Measurements from ENCODE around the gene TANK. TPM values are rescaled to one million over a fixed set of nuclear protein-coding genes. Genes with fewer than 3 reads are reported as not detected.

The TANK gene
- total and polyA plus RNA-seq, 4 donors, result 17.2 to 62.1 (median 42.3) TPM

DNA sequence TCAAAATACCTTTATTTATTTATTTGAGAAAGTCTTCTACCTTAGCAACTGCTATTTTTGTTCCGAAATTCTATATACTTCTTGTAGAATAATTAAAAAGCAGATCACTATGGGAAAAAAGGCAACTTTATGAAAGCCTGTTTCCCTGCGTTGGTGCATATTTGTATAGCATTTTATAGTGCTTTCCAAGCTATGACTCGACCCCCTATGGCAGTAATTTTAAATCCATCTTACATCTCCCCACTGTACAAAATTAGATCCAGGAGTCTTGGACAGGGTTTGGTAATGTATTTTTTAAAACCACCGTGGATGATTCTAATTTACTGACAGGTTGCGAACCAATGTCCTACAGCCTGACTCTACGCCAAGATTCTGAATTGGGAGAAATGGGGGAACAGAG is 10.1 kb downstream of the TANK start:
- Histone ChIP-seq H3K9ac (ENCODE audit: low read depth in 1 of 2, low read length in 2 of 2) (no peak overlapping the region), H3K27ac (ENCODE audit: low read depth in 1 of 2, low read length in 2 of 2) (peak overlapping the region in 1 of 2 donors; percentile 13)

DNA sequence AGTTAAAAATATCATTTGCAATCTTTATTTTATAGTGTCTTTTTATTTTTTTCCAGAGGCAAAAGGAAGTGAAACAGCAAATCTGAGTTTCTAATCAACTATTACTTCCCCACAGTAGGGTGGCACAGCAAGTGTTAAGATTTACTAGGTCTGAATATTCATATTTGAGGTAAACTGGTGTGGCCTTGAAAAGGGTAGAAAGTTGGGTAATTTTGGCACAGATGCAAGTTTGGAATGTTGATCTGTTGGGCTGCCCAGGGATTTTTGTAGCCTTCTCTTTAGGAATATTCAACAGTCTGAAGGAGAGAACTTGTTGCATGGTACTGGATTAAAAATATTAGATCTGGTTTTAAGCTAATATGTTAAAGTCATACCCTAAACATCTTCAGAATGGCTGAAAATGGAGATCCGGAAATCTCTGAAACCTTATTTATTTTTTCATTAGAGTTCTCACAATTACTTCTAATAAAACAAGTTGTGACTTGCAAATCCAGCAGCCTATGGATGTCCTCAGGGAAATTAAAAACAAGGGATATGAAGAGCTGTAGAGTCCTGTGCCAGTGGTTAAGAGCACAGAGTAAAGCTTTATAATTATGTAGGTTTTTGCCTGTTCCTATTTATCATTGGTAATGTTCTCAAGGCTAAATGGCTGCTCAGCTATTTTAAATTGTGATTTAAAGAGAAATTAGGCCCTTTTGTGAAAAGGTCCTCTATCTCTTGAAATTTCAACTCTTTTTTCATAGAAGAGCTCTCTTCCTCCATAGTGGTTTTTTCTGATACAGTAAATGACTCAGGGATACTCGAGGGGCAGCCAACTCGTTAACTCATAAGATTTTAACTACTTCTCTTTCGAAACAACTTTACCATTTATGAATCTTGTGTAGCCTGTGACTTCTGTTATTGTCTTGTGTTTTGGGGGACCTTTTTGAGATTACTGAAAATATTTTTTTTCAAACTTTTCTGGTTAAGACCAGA is 11.0 kb downstream of the TANK start:
- H3K9ac ChIP-seq (ENCODE audit: low read depth in 1 of 2, low read length in 2 of 2), result peak overlapping the region in 1 of 2 donors; percentile 36
- H3K36me3 ChIP-seq (ENCODE audit: control insufficient read depth in 4 of 4, insufficient read depth in 3 of 4, low read depth in 1 of 4, low read length in 3 of 4), result peaks cover 0 to 3% (median 2%) of the 10 kb centered on the region in 4 donors
- TF ChIP-seq RAD21 (IDR thresholded peaks at IDR 0.05) (peak in 1 of 2 donors; percentile 5), TAF1 (conservative IDR thresholded peaks at IDR 0.05) (no peak), EGR1 (IDR thresholded peaks at IDR 0.05; ENCODE audit: low read depth in 2 of 2) (no peak), JUND (IDR thresholded peaks at IDR 0.05) (no peak), HNF4A (conservative IDR thresholded peaks at IDR 0.05) (peak in 1 of 2 donors; percentile 13), SP1 (IDR thresholded peaks at IDR 0.05) (no peak), NR2F2 (IDR thresholded peaks at IDR 0.05) (no peak), FOXA1 (IDR thresholded peaks at IDR 0.05) (no peak), FOXA2 (IDR thresholded peaks at IDR 0.05) (no peak), HNF4G (IDR thresholded peaks at IDR 0.05) (no peak), RXRA (IDR thresholded peaks at IDR 0.05) (no peak), GABPA (IDR thresholded peaks at IDR 0.05 in 1 of 2, conservative IDR thresholded peaks at IDR 0.05 in 1 of 2) (no peak), YY1 (IDR thresholded peaks at IDR 0.05) (peak; percentile 23)
- TF ChIP-seq, protein P1, sequence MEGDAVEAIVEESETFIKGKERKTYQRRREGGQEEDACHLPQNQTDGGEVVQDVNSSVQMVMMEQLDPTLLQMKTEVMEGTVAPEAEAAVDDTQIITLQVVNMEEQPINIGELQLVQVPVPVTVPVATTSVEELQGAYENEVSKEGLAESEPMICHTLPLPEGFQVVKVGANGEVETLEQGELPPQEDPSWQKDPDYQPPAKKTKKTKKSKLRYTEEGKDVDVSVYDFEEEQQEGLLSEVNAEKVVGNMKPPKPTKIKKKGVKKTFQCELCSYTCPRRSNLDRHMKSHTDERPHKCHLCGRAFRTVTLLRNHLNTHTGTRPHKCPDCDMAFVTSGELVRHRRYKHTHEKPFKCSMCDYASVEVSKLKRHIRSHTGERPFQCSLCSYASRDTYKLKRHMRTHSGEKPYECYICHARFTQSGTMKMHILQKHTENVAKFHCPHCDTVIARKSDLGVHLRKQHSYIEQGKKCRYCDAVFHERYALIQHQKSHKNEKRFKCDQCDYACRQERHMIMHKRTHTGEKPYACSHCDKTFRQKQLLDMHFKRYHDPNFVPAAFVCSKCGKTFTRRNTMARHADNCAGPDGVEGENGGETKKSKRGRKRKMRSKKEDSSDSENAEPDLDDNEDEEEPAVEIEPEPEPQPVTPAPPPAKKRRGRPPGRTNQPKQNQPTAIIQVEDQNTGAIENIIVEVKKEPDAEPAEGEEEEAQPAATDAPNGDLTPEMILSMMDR (IDR thresholded peaks at IDR 0.05; ENCODE audit: low read depth, low read length, missing input control), result no peak
- TF ChIP-seq, protein P2, sequence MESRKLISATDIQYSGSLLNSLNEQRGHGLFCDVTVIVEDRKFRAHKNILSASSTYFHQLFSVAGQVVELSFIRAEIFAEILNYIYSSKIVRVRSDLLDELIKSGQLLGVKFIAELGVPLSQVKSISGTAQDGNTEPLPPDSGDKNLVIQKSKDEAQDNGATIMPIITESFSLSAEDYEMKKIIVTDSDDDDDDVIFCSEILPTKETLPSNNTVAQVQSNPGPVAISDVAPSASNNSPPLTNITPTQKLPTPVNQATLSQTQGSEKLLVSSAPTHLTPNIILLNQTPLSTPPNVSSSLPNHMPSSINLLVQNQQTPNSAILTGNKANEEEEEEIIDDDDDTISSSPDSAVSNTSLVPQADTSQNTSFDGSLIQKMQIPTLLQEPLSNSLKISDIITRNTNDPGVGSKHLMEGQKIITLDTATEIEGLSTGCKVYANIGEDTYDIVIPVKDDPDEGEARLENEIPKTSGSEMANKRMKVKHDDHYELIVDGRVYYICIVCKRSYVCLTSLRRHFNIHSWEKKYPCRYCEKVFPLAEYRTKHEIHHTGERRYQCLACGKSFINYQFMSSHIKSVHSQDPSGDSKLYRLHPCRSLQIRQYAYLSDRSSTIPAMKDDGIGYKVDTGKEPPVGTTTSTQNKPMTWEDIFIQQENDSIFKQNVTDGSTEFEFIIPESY (IDR thresholded peaks at IDR 0.05), result no peak
- TF ChIP-seq, protein P3, sequence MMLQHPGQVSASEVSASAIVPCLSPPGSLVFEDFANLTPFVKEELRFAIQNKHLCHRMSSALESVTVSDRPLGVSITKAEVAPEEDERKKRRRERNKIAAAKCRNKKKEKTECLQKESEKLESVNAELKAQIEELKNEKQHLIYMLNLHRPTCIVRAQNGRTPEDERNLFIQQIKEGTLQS (IDR thresholded peaks at IDR 0.05), result no peak
- TF ChIP-seq, protein P4, sequence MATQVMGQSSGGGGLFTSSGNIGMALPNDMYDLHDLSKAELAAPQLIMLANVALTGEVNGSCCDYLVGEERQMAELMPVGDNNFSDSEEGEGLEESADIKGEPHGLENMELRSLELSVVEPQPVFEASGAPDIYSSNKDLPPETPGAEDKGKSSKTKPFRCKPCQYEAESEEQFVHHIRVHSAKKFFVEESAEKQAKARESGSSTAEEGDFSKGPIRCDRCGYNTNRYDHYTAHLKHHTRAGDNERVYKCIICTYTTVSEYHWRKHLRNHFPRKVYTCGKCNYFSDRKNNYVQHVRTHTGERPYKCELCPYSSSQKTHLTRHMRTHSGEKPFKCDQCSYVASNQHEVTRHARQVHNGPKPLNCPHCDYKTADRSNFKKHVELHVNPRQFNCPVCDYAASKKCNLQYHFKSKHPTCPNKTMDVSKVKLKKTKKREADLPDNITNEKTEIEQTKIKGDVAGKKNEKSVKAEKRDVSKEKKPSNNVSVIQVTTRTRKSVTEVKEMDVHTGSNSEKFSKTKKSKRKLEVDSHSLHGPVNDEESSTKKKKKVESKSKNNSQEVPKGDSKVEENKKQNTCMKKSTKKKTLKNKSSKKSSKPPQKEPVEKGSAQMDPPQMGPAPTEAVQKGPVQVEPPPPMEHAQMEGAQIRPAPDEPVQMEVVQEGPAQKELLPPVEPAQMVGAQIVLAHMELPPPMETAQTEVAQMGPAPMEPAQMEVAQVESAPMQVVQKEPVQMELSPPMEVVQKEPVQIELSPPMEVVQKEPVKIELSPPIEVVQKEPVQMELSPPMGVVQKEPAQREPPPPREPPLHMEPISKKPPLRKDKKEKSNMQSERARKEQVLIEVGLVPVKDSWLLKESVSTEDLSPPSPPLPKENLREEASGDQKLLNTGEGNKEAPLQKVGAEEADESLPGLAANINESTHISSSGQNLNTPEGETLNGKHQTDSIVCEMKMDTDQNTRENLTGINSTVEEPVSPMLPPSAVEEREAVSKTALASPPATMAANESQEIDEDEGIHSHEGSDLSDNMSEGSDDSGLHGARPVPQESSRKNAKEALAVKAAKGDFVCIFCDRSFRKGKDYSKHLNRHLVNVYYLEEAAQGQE (IDR thresholded peaks at IDR 0.05), result no peak
- TF ChIP-seq, protein P5, sequence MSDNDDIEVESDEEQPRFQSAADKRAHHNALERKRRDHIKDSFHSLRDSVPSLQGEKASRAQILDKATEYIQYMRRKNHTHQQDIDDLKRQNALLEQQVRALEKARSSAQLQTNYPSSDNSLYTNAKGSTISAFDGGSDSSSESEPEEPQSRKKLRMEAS (IDR thresholded peaks at IDR 0.05), result no peak
- no peaks in the 10 kb centered on the region for H3K9me3 ChIP-seq (ENCODE audit: control insufficient read depth in 4 of 4, low read length in 3 of 4)
- H3K4me3 ChIP-seq (ENCODE audit: low read depth in 1 of 3, low read length in 3 of 3), result no peak overlapping the region
- no peak for DNase-seq (ENCODE audit: low spot score)
- no peaks in the 10 kb centered on the region for H3K27me3 ChIP-seq (ENCODE audit: control insufficient read depth in 4 of 4, insufficient read depth in 4 of 4, low read length in 3 of 4)
- WGBS, result 69% methylated on average over 4 of the region's 4 CpGs
- H3K4me1 ChIP-seq (ENCODE audit: control insufficient read depth in 4 of 4, insufficient read depth in 4 of 4, low read length in 3 of 4), result peaks cover 6 to 39% (median 11%) of the 10 kb centered on the region in 4 donors
- peak overlapping the region; percentile 13 to 33 for H3K27ac ChIP-seq (ENCODE audit: low read depth in 1 of 2, low read length in 2 of 2)

More for the DNA sequence above, 10.1 kb downstream of the TANK start:
- Histone ChIP-seq H3K27me3 (ENCODE audit: control insufficient read depth in 4 of 4, insufficient read depth in 4 of 4, low read length in 3 of 4) (no peaks in the 10 kb centered on the region), H3K9me3 (ENCODE audit: control insufficient read depth in 4 of 4, low read length in 3 of 4) (no peaks in the 10 kb centered on the region), H3K4me1 (ENCODE audit: control insufficient read depth in 4 of 4, insufficient read depth in 4 of 4, low read length in 3 of 4) (peaks cover 8 to 37% (median 13%) of the 10 kb centered on the region in 4 donors), H3K4me3 (ENCODE audit: low read depth in 1 of 3, low read length in 3 of 3) (no peak overlapping the region), H3K36me3 (ENCODE audit: control insufficient read depth in 4 of 4, insufficient read depth in 3 of 4, low read depth in 1 of 4, low read length in 3 of 4) (peaks cover 0 to 5% (median 3%) of the 10 kb centered on the region in 4 donors)
- 85% methylated on average over 6 of the region's 6 CpGs for WGBS
- TF ChIP-seq, protein P5 (IDR thresholded peaks at IDR 0.05), result no peak
- no peak for TF ChIP-seq GABPA (IDR thresholded peaks at IDR 0.05 in 1 of 2, conservative IDR thresholded peaks at IDR 0.05 in 1 of 2)
- no peak for TF ChIP-seq JUND (IDR thresholded peaks at IDR 0.05)
- TF ChIP-seq FOXA2 (IDR thresholded peaks at IDR 0.05), result no peak
- no peak for TF ChIP-seq HNF4A (conservative IDR thresholded peaks at IDR 0.05)
- TF ChIP-seq, protein P2 (IDR thresholded peaks at IDR 0.05), result no peak
- TF ChIP-seq NR2F2 (IDR thresholded peaks at IDR 0.05), result no peak
- DNase-seq (ENCODE audit: low spot score), result no peak
